ENCODE measurements around the gene MMS19. TPM values are rescaled to one million over a fixed set of nuclear protein-coding genes. Genes with fewer than 3 reads are reported as not detected.
A peak's percentile ranks its signal among the peaks of the same experiment; 100 is the strongest.

Gene MMS19
- total RNA-seq, 2 donors from 2014 or later: 46.8 to 108 TPM

DNA sequence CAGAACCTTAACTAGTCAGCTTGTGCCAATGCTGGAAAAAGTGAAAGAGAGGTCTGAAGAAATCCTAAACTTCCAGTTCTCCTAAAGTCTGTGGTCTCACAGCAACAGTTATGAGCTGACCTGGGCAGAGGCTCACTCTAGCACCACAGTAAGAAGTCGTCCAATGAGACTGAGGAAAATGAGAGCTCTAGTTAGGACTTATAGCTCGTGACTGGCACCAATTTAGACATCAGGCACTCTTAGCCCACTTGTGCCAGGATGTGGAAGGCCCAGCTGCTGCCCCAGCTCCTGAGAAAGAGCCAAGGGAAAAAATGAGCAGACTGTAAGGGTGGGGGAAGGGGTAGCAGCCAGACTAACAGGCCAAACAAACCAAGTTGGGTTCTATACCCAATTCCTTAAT is 7.6 kb downstream of the MMS19 start:
- no peak for DNase-seq (ENCODE audit: low spot score)
- H3K36me3 ChIP-seq: no peaks in the 10 kb centered on the region
- H3K27ac ChIP-seq: peak overlapping the region; percentile 50 to 75
- H3K4me3 ChIP-seq: no peak overlapping the region
- TF ChIP-seq, protein P1, sequence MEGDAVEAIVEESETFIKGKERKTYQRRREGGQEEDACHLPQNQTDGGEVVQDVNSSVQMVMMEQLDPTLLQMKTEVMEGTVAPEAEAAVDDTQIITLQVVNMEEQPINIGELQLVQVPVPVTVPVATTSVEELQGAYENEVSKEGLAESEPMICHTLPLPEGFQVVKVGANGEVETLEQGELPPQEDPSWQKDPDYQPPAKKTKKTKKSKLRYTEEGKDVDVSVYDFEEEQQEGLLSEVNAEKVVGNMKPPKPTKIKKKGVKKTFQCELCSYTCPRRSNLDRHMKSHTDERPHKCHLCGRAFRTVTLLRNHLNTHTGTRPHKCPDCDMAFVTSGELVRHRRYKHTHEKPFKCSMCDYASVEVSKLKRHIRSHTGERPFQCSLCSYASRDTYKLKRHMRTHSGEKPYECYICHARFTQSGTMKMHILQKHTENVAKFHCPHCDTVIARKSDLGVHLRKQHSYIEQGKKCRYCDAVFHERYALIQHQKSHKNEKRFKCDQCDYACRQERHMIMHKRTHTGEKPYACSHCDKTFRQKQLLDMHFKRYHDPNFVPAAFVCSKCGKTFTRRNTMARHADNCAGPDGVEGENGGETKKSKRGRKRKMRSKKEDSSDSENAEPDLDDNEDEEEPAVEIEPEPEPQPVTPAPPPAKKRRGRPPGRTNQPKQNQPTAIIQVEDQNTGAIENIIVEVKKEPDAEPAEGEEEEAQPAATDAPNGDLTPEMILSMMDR (IDR thresholded peaks at IDR 0.05): no peak
- ATAC-seq (ENCODE audit: insufficient number of reproducible peaks, low FRiP score, low read depth): peak; percentile 59
- no peaks in the 10 kb centered on the region for H3K27me3 ChIP-seq (replicated peaks; ENCODE audit: insufficient read depth)
- peaks cover 25 to 41% of the 10 kb centered on the region in 2 donors for H3K4me1 ChIP-seq (ENCODE audit: control insufficient read depth in 1 of 2, low read depth in 2 of 2)
- H3K9me3 ChIP-seq: no peaks in the 10 kb centered on the region

DNA sequence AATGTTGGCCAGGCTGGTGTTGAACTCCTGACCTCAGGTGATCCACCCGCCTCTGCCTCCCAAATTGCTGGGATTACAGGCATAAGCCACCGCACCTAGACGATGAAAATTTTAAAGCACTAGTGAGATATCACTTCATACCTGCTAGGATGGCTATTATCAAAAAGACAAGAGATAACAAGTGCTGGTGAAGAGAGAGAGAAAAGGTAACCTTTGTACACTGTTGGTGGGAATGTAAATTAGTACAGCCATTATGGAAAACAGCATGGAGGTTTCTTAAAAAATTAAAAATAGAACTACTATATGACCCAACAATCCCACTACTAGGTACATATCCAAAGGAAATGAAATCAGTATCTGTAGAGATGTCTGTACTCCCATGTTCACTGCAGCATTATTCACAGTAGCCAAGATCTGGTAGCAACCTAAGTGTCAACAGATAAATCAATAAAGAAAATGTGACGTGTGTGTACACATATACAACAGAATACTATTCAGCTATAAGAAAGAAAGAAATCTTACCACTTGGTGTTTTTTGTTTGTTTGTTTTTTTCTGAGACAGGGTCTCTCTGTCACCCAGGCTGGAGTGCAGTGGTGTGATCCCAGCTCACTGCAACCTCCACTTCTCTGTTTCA is 12.5 kb downstream of the MMS19 start:
- TF ChIP-seq, protein P1 (IDR thresholded peaks at IDR 0.05): no peak
- H3K36me3 ChIP-seq: peaks cover 8% of the 10 kb centered on the region
- no peak overlapping the region for H3K27ac ChIP-seq
- H3K4me3 ChIP-seq: no peak overlapping the region
- H3K9me3 ChIP-seq: no peaks in the 10 kb centered on the region
- DNase-seq (ENCODE audit: low spot score) (no peak), ATAC-seq (ENCODE audit: insufficient number of reproducible peaks, low FRiP score, low read depth) (no peak)
- peaks cover 15 to 20% of the 10 kb centered on the region in 2 donors for H3K4me1 ChIP-seq (ENCODE audit: control insufficient read depth in 1 of 2, low read depth in 2 of 2)
- no peaks in the 10 kb centered on the region for H3K27me3 ChIP-seq (replicated peaks; ENCODE audit: insufficient read depth)

DNA sequence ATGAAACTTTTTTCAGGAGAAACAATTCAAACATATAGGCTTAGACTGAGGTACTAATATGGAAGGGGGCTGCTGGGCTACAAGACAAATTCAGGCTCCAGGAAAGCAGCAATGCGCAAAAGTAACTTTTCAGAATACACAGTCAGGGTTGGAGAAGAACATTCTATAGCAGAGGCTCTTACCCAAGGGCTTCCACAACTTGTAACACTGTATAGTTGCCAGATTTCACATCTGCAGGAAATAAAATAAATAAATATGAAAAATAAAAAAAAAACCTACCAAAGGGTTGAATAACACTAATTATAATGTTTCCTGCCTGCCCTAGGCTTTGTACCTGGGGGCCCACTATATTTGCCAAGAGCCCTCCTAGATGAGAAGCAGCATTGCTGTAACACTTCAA is 14.3 kb downstream of the MMS19 start:
- Histone ChIP-seq H3K27me3 (replicated peaks; ENCODE audit: insufficient read depth) (no peaks in the 10 kb centered on the region), H3K4me1 (ENCODE audit: control insufficient read depth in 1 of 2, low read depth in 2 of 2) (peaks cover 5 to 8% of the 10 kb centered on the region in 2 donors), H3K9me3 (no peaks in the 10 kb centered on the region), H3K36me3 (peaks cover 25% of the 10 kb centered on the region), H3K27ac (no peak overlapping the region), H3K4me3 (no peak overlapping the region)
- TF ChIP-seq, protein P1 (IDR thresholded peaks at IDR 0.05): no peak
- DNase-seq (ENCODE audit: low spot score) (no peak), ATAC-seq (ENCODE audit: insufficient number of reproducible peaks, low FRiP score, low read depth) (no peak)

DNA sequence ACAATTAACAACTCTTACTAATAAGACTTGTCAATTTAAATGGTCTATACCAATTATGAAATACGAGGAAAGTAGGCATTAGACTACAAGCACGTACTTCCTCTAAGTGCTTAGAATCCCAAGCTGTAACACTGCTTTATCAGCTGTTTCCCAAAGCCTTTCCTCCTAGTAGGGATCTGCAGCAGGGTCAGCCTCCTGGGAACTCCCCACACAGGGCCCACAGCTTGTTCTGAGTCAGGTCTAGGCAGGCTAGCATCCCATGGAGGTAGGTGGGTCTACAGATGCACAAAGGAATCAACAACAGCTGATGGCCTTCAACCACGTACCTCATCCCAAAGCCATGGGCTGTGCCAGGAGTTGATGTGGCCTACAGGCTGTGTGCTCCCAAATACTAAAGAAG is 14.7 kb downstream of the MMS19 start:
- Histone ChIP-seq H3K27ac (no peak overlapping the region), H3K9me3 (no peaks in the 10 kb centered on the region), H3K4me3 (no peak overlapping the region), H3K4me1 (ENCODE audit: control insufficient read depth in 1 of 2, low read depth in 2 of 2) (peaks cover 2 to 4% of the 10 kb centered on the region in 2 donors), H3K36me3 (peaks cover 26% of the 10 kb centered on the region), H3K27me3 (replicated peaks; ENCODE audit: insufficient read depth) (no peaks in the 10 kb centered on the region)
- ATAC-seq (ENCODE audit: insufficient number of reproducible peaks, low FRiP score, low read depth): no peak
- DNase-seq (ENCODE audit: low spot score): no peak
- TF ChIP-seq, protein P1 (IDR thresholded peaks at IDR 0.05): no peak

DNA sequence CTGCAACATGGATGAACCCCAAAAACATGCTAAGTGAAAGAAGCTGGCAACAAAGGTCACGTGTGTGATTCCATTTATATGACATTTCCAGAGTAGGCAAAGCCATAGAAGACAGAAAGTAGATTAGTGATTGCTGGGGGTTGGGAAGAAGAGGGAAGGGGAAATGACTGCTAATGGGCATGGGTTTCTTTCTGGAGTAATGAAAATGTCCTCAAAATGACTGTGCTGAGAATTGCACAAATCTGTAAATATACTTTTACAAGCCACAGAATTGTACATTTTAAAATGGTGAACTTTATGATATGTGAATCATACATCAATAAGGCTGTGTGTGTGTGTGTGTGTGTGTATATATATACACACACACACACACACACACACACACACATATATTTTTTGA is 15.8 kb downstream of the MMS19 start:
- H3K27me3 ChIP-seq (replicated peaks; ENCODE audit: insufficient read depth): no peaks in the 10 kb centered on the region
- no peaks in the 10 kb centered on the region for H3K4me1 ChIP-seq (ENCODE audit: control insufficient read depth in 1 of 2, low read depth in 2 of 2)
- H3K27ac ChIP-seq: no peak overlapping the region
- H3K36me3 ChIP-seq: peaks cover 32% of the 10 kb centered on the region
- ATAC-seq (ENCODE audit: insufficient number of reproducible peaks, low FRiP score, low read depth) (no peak), DNase-seq (ENCODE audit: low spot score) (no peak)
- no peak overlapping the region for H3K4me3 ChIP-seq
- TF ChIP-seq, protein P1 (IDR thresholded peaks at IDR 0.05): no peak
- H3K9me3 ChIP-seq: no peaks in the 10 kb centered on the region

All from thoracic aorta (tissue), 2 donors.